HepG2 (cell line): ENCODE data around the gene ACOT13.
"Not testable (repeated sequence)": the region's sequence is repeated elsewhere in the genome, so short reads cannot be mapped to it uniquely, and the experiment has no call there.

ENCODE experiments used
- ATF7-NPFF ChIP-seq: sonication (generic); formaldehyde crosslinking; IDR thresholded peaks from 2 replicates; pipeline ENCODE4 v1.8.1; 2023; ENCODE audit warnings: mild to moderate bottlenecking, low read depth, missing genetic modification reagents, moderate library complexity
- ETV6 ChIP-seq: sonication (generic); formaldehyde crosslinking; conservative IDR thresholded peaks from 2 replicates; pipeline ENCODE4 v1.4.0; 2020; ENCODE audit warnings: missing genetic modification reagents
- TF ChIP-seq, protein P1 (sequence below): sonication (generic); formaldehyde crosslinking; IDR thresholded peaks from 2 replicates; pipeline ENCODE4 v1.4.0; 2020; ENCODE audit warnings: mild to moderate bottlenecking, missing genetic modification reagents

DNA sequence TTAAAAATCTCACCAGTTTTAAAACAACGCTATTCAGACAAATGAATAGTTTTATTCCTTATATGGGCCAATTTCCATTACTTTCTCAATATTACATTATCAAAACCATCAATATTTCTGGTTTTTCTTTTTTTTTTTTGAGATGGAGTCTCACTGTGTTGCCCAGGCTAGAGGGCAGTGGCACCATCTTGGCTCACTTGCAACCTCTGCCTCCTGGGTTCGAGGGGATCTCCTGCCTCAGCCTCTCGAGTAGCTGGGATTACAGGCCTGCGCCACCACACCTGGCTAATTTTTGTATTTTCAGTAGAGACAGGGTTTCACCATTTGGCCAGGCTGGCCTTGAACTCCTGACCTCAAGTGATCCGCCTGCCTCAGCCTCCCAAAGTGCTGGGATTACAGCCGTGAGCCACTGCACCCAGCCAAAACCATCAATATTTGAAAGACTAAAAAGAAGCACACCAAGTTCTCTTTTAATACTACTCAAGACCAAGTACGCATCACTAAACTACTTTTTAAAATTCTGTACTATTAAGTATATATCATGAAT, 49.8 kb downstream of the ACOT13 start:
- TF ChIP-seq, protein P1, sequence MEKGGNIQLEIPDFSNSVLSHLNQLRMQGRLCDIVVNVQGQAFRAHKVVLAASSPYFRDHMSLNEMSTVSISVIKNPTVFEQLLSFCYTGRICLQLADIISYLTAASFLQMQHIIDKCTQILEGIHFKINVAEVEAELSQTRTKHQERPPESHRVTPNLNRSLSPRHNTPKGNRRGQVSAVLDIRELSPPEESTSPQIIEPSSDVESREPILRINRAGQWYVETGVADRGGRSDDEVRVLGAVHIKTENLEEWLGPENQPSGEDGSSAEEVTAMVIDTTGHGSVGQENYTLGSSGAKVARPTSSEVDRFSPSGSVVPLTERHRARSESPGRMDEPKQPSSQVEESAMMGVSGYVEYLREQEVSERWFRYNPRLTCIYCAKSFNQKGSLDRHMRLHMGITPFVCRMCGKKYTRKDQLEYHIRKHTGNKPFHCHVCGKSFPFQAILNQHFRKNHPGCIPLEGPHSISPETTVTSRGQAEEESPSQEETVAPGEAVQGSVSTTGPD (CRISPR knock-in tag) = not testable (repeated sequence)
- TF ChIP-seq ETV6, ATF7-NPFF: not testable (repeated sequence)
